CD8-positive, alpha-beta memory T cell (primary cell): Measurements from ENCODE around the gene TMIE. TPM values are rescaled to one million over a fixed set of nuclear protein-coding genes. Genes with fewer than 3 reads are reported as not detected.
A peak's percentile ranks its signal among the peaks of the same experiment; 100 is the strongest.

ENCODE experiments used
- CTCF ChIA-PET: fragments of 350-600 bp; sonication (Branson Sonifier 250); formaldehyde crosslinking; loops from one replicate; lab custom pipeline; 2021; ENCODE audit warnings: antibody characterized with exemption; lab: Charles Lee
- POLR2A ChIA-PET: fragments of 350-600 bp; sonication (Branson Sonifier 250); formaldehyde crosslinking; loops from one replicate; lab custom pipeline; 2021; ENCODE audit warnings: antibody characterized with exemption; lab: Charles Lee
- DNase-seq, 5 donors: peaks; one replicate each; pipeline versions ENCODE4 v3.0.0 to v3.0.0-alpha.2; 2020 to 2022; ENCODE audit warnings: mixed read lengths in 1 of 5
- H3K27ac ChIP-seq: one replicate; pipeline ENCODE4 v1.7.0; 2013; ENCODE audit warnings: low read depth, mild to moderate bottlenecking, low read length, moderate library complexity
- H3K27me3 ChIP-seq: 2 replicates; pipeline ENCODE4 v1.7.0; 2013; ENCODE audit warnings: low read length, mild to moderate bottlenecking; ENCODE audit not compliant: insufficient read depth, poor library complexity, severe bottlenecking
- H3K36me3 ChIP-seq: 2 replicates; pipeline ENCODE4 v1.7.0; 2013; ENCODE audit warnings: mild to moderate bottlenecking, low read length, moderate library complexity; ENCODE audit not compliant: insufficient read depth
- H3K4me1 ChIP-seq: 2 replicates; pipeline ENCODE4 v1.7.0; 2013; ENCODE audit warnings: mild to moderate bottlenecking, low read length, moderate library complexity; ENCODE audit not compliant: insufficient read depth
- H3K4me3 ChIP-seq: 2 replicates; pipeline ENCODE4 v1.7.0; 2013; ENCODE audit warnings: mild to moderate bottlenecking, low read length
- H3K9me3 ChIP-seq: 2 replicates; pipeline ENCODE4 v1.7.0; 2013; ENCODE audit warnings: mild to moderate bottlenecking, low read length
- H3K27ac Mint-ChIP-seq, 8 donors: one replicate each; pipeline ENCODE4 v1.8.0; 2020 to 2021; ENCODE audit warnings: mixed read lengths in 8 of 8, mild to moderate bottlenecking in 6 of 8, inconsistent platforms in 3 of 8, moderate library complexity in 3 of 8
- H3K27me3 Mint-ChIP-seq, 2 donors: one replicate each; pipeline ENCODE4 v1.8.0; 2020 to 2021; ENCODE audit warnings: mixed read lengths in 2 of 2, mild to moderate bottlenecking in 1 of 2, moderate library complexity in 1 of 2
- H3K36me3 Mint-ChIP-seq, 3 donors: one replicate each; pipeline ENCODE4 v1.8.0; 2020 to 2021; ENCODE audit warnings: mixed read lengths in 3 of 3, inconsistent platforms in 1 of 3, mild to moderate bottlenecking in 1 of 3
- H3K4me1 Mint-ChIP-seq, 3 donors: one replicate each; pipeline ENCODE4 v1.8.0; 2020 to 2021; ENCODE audit warnings: mixed read lengths in 3 of 3, inconsistent platforms in 1 of 3, mild to moderate bottlenecking in 1 of 3
- H3K4me3 Mint-ChIP-seq, 7 donors: one replicate each; pipeline ENCODE4 v1.8.0; 2020 to 2021; ENCODE audit warnings: mixed read lengths in 7 of 7, mild to moderate bottlenecking in 6 of 7, moderate library complexity in 4 of 7, inconsistent platforms in 2 of 7
- H3K9me3 Mint-ChIP-seq, 5 donors: one replicate each; pipeline ENCODE4 v1.8.0; 2020 to 2022; ENCODE audit warnings: mixed read lengths in 5 of 5, mild to moderate bottlenecking in 3 of 5, moderate library complexity in 2 of 5, inconsistent platforms in 1 of 5
- polyA plus RNA-seq: library from polyadenylated mRNA; unstranded; fragments of 300-500 nt; fragmentation: Illumina TruSeq; gene quantifications from one replicate; pipeline ENCODE4 v1.2.3, GENCODE V29; 2021
- total RNA-seq, 2 experiments: library from RNA; stranded (reverse); gene quantifications; one replicate each; pipeline ENCODE4 v1.2.3, GENCODE V29; 2021

The TMIE gene
- total and polyA plus RNA-seq, 3 experiments from 2014 or later, result 0.16 to 0.67 TPM; not detected in 1

- ChIA-PET POLR2A (no interaction called here), CTCF (interaction anchor here (0.7 to 1.2 kb wide), 2 partner anchors 10 to 214 kb away, joined by 3 to 4 read pairs; no protein-coding TSS in a partner anchor)
- peak overlapping the region; percentile 3 for H3K4me3 ChIP-seq
- no peaks in the 10 kb centered on the region for H3K27me3 ChIP-seq
- no peaks in the 10 kb centered on the region for H3K9me3 ChIP-seq
- no peak overlapping the region for H3K27ac ChIP-seq
- Mint-ChIP-seq H3K4me1 (peaks cover 29 to 58% (median 34%) of the 10 kb centered on the region in 3 donors), H3K4me3 (peak overlapping the region; percentile 51 to 73 (median 61)), H3K27ac (peak overlapping the region in 7 of 8 donors; percentile 35 to 86 (median 72)), H3K9me3 (no peaks in the 10 kb centered on the region), H3K27me3 (peaks cover 0 to 2% of the 10 kb centered on the region in 2 donors), H3K36me3 (no peaks in the 10 kb centered on the region)
- no peaks in the 10 kb centered on the region for H3K36me3 ChIP-seq
- peaks cover 53% of the 10 kb centered on the region for H3K4me1 ChIP-seq
- peak in 2 of 5 donors; percentile 23 to 43 for DNase-seq
These were observed 5.8 kb upstream of the TMIE start for GRCh38 chr3:46695177-46695961.

GRCh38 chr3:46695962-46696894 lies 5.0 kb upstream of the TMIE start:
- Histone ChIP-seq H3K9me3 (no peaks in the 10 kb centered on the region), H3K27me3 (no peaks in the 10 kb centered on the region), H3K4me3 (no peak overlapping the region), H3K27ac (no peak overlapping the region), H3K36me3 (no peaks in the 10 kb centered on the region), H3K4me1 (peaks cover 44% of the 10 kb centered on the region)
- peaks cover 0 to 2% of the 10 kb centered on the region in 2 donors for H3K27me3 Mint-ChIP-seq
- ChIA-PET POLR2A (no interaction called here), CTCF (interaction anchor here (1.2 kb wide), 1 partner anchor 9 kb away, joined by 4 read pairs; no protein-coding TSS in a partner anchor)
- H3K4me1 Mint-ChIP-seq, result peaks cover 27 to 51% (median 30%) of the 10 kb centered on the region in 3 donors
- no peaks in the 10 kb centered on the region for H3K36me3 Mint-ChIP-seq
- no peak for DNase-seq
- peak overlapping the region in 7 of 8 donors; percentile 35 to 86 (median 74) for H3K27ac Mint-ChIP-seq
- H3K9me3 Mint-ChIP-seq, result no peaks in the 10 kb centered on the region
- H3K4me3 Mint-ChIP-seq, result peak overlapping the region; percentile 19 to 67 (median 51)

- peaks cover 6% of the 10 kb centered on the region for H3K27me3 ChIP-seq
- H3K4me1 Mint-ChIP-seq, result peaks cover 13 to 22% (median 17%) of the 10 kb centered on the region in 3 donors
- no peaks in the 10 kb centered on the region for H3K9me3 Mint-ChIP-seq
- peaks cover 6 to 11% of the 10 kb centered on the region in 2 donors for H3K27me3 Mint-ChIP-seq
- no peaks in the 10 kb centered on the region for H3K36me3 Mint-ChIP-seq
- CTCF ChIA-PET, result interaction anchor here (1.8 kb wide), 1 partner anchor 195 kb away, joined by 6 read pairs; no protein-coding TSS in a partner anchor
- DNase-seq, result no peak
- peaks cover 24% of the 10 kb centered on the region for H3K4me1 ChIP-seq
- H3K36me3 ChIP-seq, result no peaks in the 10 kb centered on the region
- no peak overlapping the region for H3K27ac ChIP-seq
- H3K9me3 ChIP-seq, result no peaks in the 10 kb centered on the region
- no peak overlapping the region for H3K4me3 ChIP-seq
- no peak overlapping the region for H3K4me3 Mint-ChIP-seq
- POLR2A ChIA-PET, result no interaction called here
- H3K27ac Mint-ChIP-seq, result peak overlapping the region in 1 of 8 donors; percentile 75
These were observed 1.3 kb upstream of the TMIE start for GRCh38 chr3:46699676-46700523.

- H3K9me3 ChIP-seq, result no peaks in the 10 kb centered on the region
- Mint-ChIP-seq H3K9me3 (no peaks in the 10 kb centered on the region), H3K27ac (no peak overlapping the region), H3K4me1 (peaks cover 4 to 14% (median 8%) of the 10 kb centered on the region in 3 donors), H3K36me3 (no peaks in the 10 kb centered on the region), H3K27me3 (peaks cover 6 to 11% of the 10 kb centered on the region in 2 donors), H3K4me3 (no peak overlapping the region)
- ChIA-PET POLR2A (no interaction called here), CTCF (no interaction called here)
- H3K27ac ChIP-seq, result no peak overlapping the region
- H3K4me1 ChIP-seq, result peaks cover 16% of the 10 kb centered on the region
- no peaks in the 10 kb centered on the region for H3K36me3 ChIP-seq
- no peak overlapping the region for H3K4me3 ChIP-seq
- no peak for DNase-seq
- peaks cover 6% of the 10 kb centered on the region for H3K27me3 ChIP-seq
These were observed 420 bp upstream of the TMIE start for GRCh38 chr3:46700772-46701171.

- H3K36me3 Mint-ChIP-seq, result no peaks in the 10 kb centered on the region
- H3K27ac ChIP-seq, result no peak overlapping the region
- H3K27me3 Mint-ChIP-seq, result peaks cover 8 to 11% of the 10 kb centered on the region in 2 donors
- no peaks in the 10 kb centered on the region for H3K9me3 ChIP-seq
- no peak overlapping the region for H3K27ac Mint-ChIP-seq
- DNase-seq, result peak in 1 of 5 donors; percentile 38
- ChIA-PET CTCF (interaction anchor here (0.8 to 2.6 kb wide), 2 partner anchors 144 to 193 kb away, joined by 3 to 10 read pairs; no protein-coding TSS in a partner anchor), POLR2A (no interaction called here)
- H3K4me3 ChIP-seq, result no peak overlapping the region
- peak overlapping the region in 1 of 7 donors; percentile 29 for H3K4me3 Mint-ChIP-seq
- no peaks in the 10 kb centered on the region for H3K9me3 Mint-ChIP-seq
- peaks cover 8% of the 10 kb centered on the region for H3K4me1 ChIP-seq
- H3K27me3 ChIP-seq, result peaks cover 6% of the 10 kb centered on the region
- H3K4me1 Mint-ChIP-seq, result peaks cover 0 to 5% (median 1%) of the 10 kb centered on the region in 3 donors
- H3K36me3 ChIP-seq, result no peaks in the 10 kb centered on the region
These were observed 1.2 kb downstream of the TMIE start for GRCh38 chr3:46702246-46703012.

GRCh38 chr3:46703013-46703520 lies 1.9 kb downstream of the TMIE start:
- DNase-seq, result peak in 1 of 5 donors; percentile 23
- Histone ChIP-seq H3K27me3 (peaks cover 6% of the 10 kb centered on the region), H3K27ac (no peak overlapping the region), H3K9me3 (no peaks in the 10 kb centered on the region), H3K36me3 (no peaks in the 10 kb centered on the region), H3K4me3 (no peak overlapping the region), H3K4me1 (peaks cover 8% of the 10 kb centered on the region)
- Mint-ChIP-seq H3K9me3 (no peaks in the 10 kb centered on the region), H3K36me3 (no peaks in the 10 kb centered on the region), H3K4me3 (no peak overlapping the region), H3K4me1 (peaks cover 0 to 5% (median 1%) of the 10 kb centered on the region in 3 donors), H3K27ac (no peak overlapping the region), H3K27me3 (peaks cover 8 to 11% of the 10 kb centered on the region in 2 donors)
- CTCF ChIA-PET, result interaction anchor here (0.8 to 2.6 kb wide), 2 partner anchors 143 to 192 kb away, joined by 3 to 10 read pairs; no protein-coding TSS in a partner anchor
- POLR2A ChIA-PET, result no interaction called here
